GM21723 (cell line): ENCODE measurements around the gene LGR6.

Experiments used
- ATAC-seq: cut with Tn5 transposase; IDR thresholded peaks from one replicate; pipeline ENCODE4 v1.9.1; 2021; ENCODE audit warnings: mild to moderate bottlenecking, moderate library complexity; ENCODE audit not compliant: unreplicated experiment

Gene LGR6

GRCh38 chr1:202215472-202216130, 22.0 kb downstream of the LGR6 start:
- no peak for ATAC-seq

- no peak for ATAC-seq
These were observed 23.1 kb downstream of the LGR6 start for GRCh38 chr1:202216691-202217090.

- ATAC-seq, result no peak
These were observed 23.9 kb downstream of the LGR6 start for GRCh38 chr1:202217516-202217915.

GRCh38 chr1:202217951-202218350, 24.4 kb downstream of the LGR6 start:
- ATAC-seq, result no peak

- no peak for ATAC-seq
These were observed 27.1 kb downstream of the LGR6 start for GRCh38 chr1:202220733-202221132.

- no peak for ATAC-seq
These were observed 28.6 kb downstream of the LGR6 start for GRCh38 chr1:202221911-202222909.

GRCh38 chr1:202223121-202223860, 29.7 kb downstream of the LGR6 start:
- ATAC-seq, result no peak

- no peak for ATAC-seq
These were observed 30.9 kb downstream of the LGR6 start for GRCh38 chr1:202224453-202224852.

GRCh38 chr1:202225131-202225530, 31.5 kb downstream of the LGR6 start:
- ATAC-seq, result no peak

GRCh38 chr1:202227053-202227672, 33.6 kb downstream of the LGR6 start:
- ATAC-seq, result no peak

- ATAC-seq, result no peak
These were observed 34.4 kb downstream of the LGR6 start for GRCh38 chr1:202227997-202228401.

GRCh38 chr1:202228484-202229122, 35.0 kb downstream of the LGR6 start:
- ATAC-seq, result no peak

- no peak for ATAC-seq
These were observed 35.8 kb downstream of the LGR6 start for GRCh38 chr1:202229376-202229775.

- no peak for ATAC-seq
These were observed 36.7 kb downstream of the LGR6 start for GRCh38 chr1:202230061-202230938.

GRCh38 chr1:202230939-202231645, 37.5 kb downstream of the LGR6 start:
- ATAC-seq, result no peak

GRCh38 chr1:202233171-202233570, 39.6 kb downstream of the LGR6 start:
- no peak for ATAC-seq

- no peak for ATAC-seq
These were observed 40.2 kb downstream of the LGR6 start for GRCh38 chr1:202233804-202234203.

- ATAC-seq, result no peak
These were observed 40.9 kb downstream of the LGR6 start for GRCh38 chr1:202234331-202235002.
